ENCODE results near the gene SPOUT1.

GRCh38 chr9:128798896-128799295 is 30.7 kb downstream of the SPOUT1 start:
- TF ChIP-seq, protein P1, sequence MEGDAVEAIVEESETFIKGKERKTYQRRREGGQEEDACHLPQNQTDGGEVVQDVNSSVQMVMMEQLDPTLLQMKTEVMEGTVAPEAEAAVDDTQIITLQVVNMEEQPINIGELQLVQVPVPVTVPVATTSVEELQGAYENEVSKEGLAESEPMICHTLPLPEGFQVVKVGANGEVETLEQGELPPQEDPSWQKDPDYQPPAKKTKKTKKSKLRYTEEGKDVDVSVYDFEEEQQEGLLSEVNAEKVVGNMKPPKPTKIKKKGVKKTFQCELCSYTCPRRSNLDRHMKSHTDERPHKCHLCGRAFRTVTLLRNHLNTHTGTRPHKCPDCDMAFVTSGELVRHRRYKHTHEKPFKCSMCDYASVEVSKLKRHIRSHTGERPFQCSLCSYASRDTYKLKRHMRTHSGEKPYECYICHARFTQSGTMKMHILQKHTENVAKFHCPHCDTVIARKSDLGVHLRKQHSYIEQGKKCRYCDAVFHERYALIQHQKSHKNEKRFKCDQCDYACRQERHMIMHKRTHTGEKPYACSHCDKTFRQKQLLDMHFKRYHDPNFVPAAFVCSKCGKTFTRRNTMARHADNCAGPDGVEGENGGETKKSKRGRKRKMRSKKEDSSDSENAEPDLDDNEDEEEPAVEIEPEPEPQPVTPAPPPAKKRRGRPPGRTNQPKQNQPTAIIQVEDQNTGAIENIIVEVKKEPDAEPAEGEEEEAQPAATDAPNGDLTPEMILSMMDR (conservative IDR thresholded peaks at IDR 0.05; ENCODE audit: low read depth, low read length), result no peak
- TF ChIP-seq EZH2 (IDR thresholded peaks at IDR 0.05; ENCODE audit: borderline replicate concordance, low read depth, low read length, poor library complexity, severe bottlenecking), result no peak
